Measurements from ENCODE around the gene ZC3H14. TPM values are rescaled to one million over a fixed set of nuclear protein-coding genes. Genes with fewer than 3 reads are reported as not detected.
A peak's percentile ranks its signal among the peaks of the same experiment; 100 is the strongest.

Gene ZC3H14
- total RNA-seq, 4 donors from 2014 or later: 62.9 to 93.3 (median 65.9) TPM

DNA sequence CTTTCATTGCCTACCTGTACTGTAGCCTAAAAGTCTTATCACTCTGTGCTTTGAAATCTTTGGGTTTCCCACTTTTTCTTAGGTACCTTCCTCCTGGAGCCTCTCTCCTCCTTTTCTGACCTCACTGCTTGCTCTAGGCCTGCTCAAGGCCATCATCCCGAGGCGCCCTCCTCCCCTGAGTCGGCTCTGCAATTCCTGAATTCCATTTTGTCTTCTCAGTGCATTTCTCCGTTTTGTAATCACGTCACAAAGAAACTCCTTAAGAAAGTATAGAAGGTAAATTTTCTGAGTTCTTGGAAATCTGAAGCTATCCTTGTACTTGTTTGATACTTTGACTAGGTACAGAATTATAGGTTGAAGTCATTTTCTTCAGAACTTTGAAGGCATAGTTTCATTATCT lies 25.2 kb downstream of the ZC3H14 start:
- peaks cover 0 to 78% (median 0%) of the 10 kb centered on the region in 3 donors for H3K36me3 ChIP-seq
- H3K27me3 ChIP-seq: no peaks in the 10 kb centered on the region
- H3K4me1 ChIP-seq: no peaks in the 10 kb centered on the region
- no peaks in the 10 kb centered on the region for H3K9me3 ChIP-seq
- TF ChIP-seq CTCF (IDR thresholded peaks at IDR 0.05) (no peak), POLR2A (IDR thresholded peaks at IDR 0.05) (no peak)
- H3K4me3 ChIP-seq: no peak overlapping the region
- no peak for DNase-seq
- no peak overlapping the region for H3K27ac ChIP-seq

- DNase-seq: no peak
- Histone ChIP-seq H3K4me3 (no peak overlapping the region), H3K36me3 (peaks cover 0 to 84% (median 0%) of the 10 kb centered on the region in 3 donors), H3K27ac (peak overlapping the region in 1 of 4 donors; percentile 15), H3K9me3 (no peaks in the 10 kb centered on the region), H3K4me1 (no peaks in the 10 kb centered on the region), H3K27me3 (no peaks in the 10 kb centered on the region)
- no peak for TF ChIP-seq POLR2A (IDR thresholded peaks at IDR 0.05)
- TF ChIP-seq CTCF (IDR thresholded peaks at IDR 0.05): no peak
Observed at GRCh38 chr14:88590173-88590572, 27.3 kb downstream of the ZC3H14 start.

DNA sequence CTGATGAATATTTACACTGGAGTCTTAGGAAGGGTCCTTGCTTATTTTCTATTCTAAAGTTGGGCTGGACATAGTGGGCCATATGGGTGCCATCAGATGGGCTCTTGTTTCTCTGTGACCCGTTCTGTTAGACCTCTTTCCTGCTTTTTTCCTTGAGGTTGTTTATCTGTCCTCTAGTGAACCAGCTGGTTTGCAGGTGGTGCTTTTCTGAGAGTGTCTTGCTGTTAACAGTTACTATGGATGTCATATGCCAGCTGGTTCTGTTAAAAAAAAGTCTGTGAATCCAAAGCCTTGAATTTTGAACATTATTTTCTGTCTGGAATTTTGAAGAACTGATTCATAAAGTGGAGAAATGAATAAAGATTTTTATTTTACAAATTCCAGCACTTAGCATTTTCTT lies 29.2 kb downstream of the ZC3H14 start:
- no peaks in the 10 kb centered on the region for H3K9me3 ChIP-seq
- H3K36me3 ChIP-seq: peaks cover 0 to 79% (median 0%) of the 10 kb centered on the region in 3 donors
- no peak for DNase-seq
- no peak overlapping the region for H3K4me3 ChIP-seq
- H3K4me1 ChIP-seq: no peaks in the 10 kb centered on the region
- no peak overlapping the region for H3K27ac ChIP-seq
- TF ChIP-seq POLR2A (IDR thresholded peaks at IDR 0.05) (no peak), CTCF (IDR thresholded peaks at IDR 0.05) (no peak)
- H3K27me3 ChIP-seq: no peaks in the 10 kb centered on the region

GRCh38 chr14:88597038-88597437 lies 34.2 kb downstream of the ZC3H14 start:
- no peak for DNase-seq
- H3K27ac ChIP-seq: no peak overlapping the region
- peaks cover 0 to 90% (median 0%) of the 10 kb centered on the region in 3 donors for H3K36me3 ChIP-seq
- no peak for TF ChIP-seq POLR2A (IDR thresholded peaks at IDR 0.05)
- no peak for TF ChIP-seq CTCF (IDR thresholded peaks at IDR 0.05)
- no peaks in the 10 kb centered on the region for H3K9me3 ChIP-seq
- peaks cover 0 to 4% (median 0%) of the 10 kb centered on the region in 4 donors for H3K4me1 ChIP-seq
- no peak overlapping the region for H3K4me3 ChIP-seq
- no peaks in the 10 kb centered on the region for H3K27me3 ChIP-seq

- H3K4me1 ChIP-seq: peaks cover 0 to 4% (median 0%) of the 10 kb centered on the region in 4 donors
- no peaks in the 10 kb centered on the region for H3K9me3 ChIP-seq
- H3K27ac ChIP-seq: no peak overlapping the region
- TF ChIP-seq CTCF (IDR thresholded peaks at IDR 0.05) (no peak), POLR2A (IDR thresholded peaks at IDR 0.05) (no peak)
- DNase-seq: no peak
- no peaks in the 10 kb centered on the region for H3K27me3 ChIP-seq
- H3K4me3 ChIP-seq: no peak overlapping the region
- H3K36me3 ChIP-seq: peaks cover 0 to 93% (median 0%) of the 10 kb centered on the region in 3 donors
Observed at GRCh38 chr14:88597601-88598000, 34.8 kb downstream of the ZC3H14 start.

Data from Peyer's patch (tissue), 4 donors.